NCI-H510A (cell line): ENCODE measurements around the gene TIMP1.

Experiments used
- DNase-seq: peaks from one replicate; lab custom pipeline; 2025; lab: John Stamatoyannopoulos, UW

The TIMP1 gene

GRCh38 chrX:47581731-47582647 is at the start of gene TIMP1:
TSS of gene TIMP1 (plus strand) at chrX:47582436. CDS start at chrX:47583416, 980 bp downstream.
- DNase-seq: peak; percentile 13

GRCh38 chrX:47539860-47540259 is 42.4 kb upstream of the TIMP1 start:
- no peak for DNase-seq

- peak; percentile 83 for DNase-seq
Observed at GRCh38 chrX:47540754-47541538, 41.3 kb upstream of the TIMP1 start.

GRCh38 chrX:47543496-47543895 is 38.7 kb upstream of the TIMP1 start:
- DNase-seq: no peak

- peak; percentile 85 for DNase-seq
Observed at GRCh38 chrX:47556045-47556623, 26.1 kb upstream of the TIMP1 start.

- DNase-seq: no peak
Observed at GRCh38 chrX:47558436-47558835, 23.8 kb upstream of the TIMP1 start.

GRCh38 chrX:47560179-47560933 is 21.9 kb upstream of the TIMP1 start:
- DNase-seq: no peak

GRCh38 chrX:47560934-47561658 is 21.1 kb upstream of the TIMP1 start, which contains the start of gene ARAF:
TSS of gene ARAF (plus strand) at chrX:47561205. CDS start at chrX:47562968, 1,763 bp downstream.
- DNase-seq: peak; percentile 91

GRCh38 chrX:47561659-47562151 is 20.5 kb upstream of the TIMP1 start:
- DNase-seq: no peak

- no peak for DNase-seq
Observed at GRCh38 chrX:47562615-47563243, 19.5 kb upstream of the TIMP1 start.

GRCh38 chrX:47563801-47564315 is 18.4 kb upstream of the TIMP1 start:
- DNase-seq: no peak

- DNase-seq: no peak
Observed at GRCh38 chrX:47564438-47565085, 17.7 kb upstream of the TIMP1 start.

- no peak for DNase-seq
Observed at GRCh38 chrX:47566841-47567240, 15.4 kb upstream of the TIMP1 start.

GRCh38 chrX:47568656-47569295 is 13.5 kb upstream of the TIMP1 start:
- DNase-seq: no peak

GRCh38 chrX:47570794-47571193 is 11.4 kb upstream of the TIMP1 start:
- no peak for DNase-seq

GRCh38 chrX:47571215-47571614 is 11.0 kb upstream of the TIMP1 start:
- no peak for DNase-seq

- DNase-seq: no peak
Observed at GRCh38 chrX:47571896-47572295, 10.3 kb upstream of the TIMP1 start.

- DNase-seq: no peak
Observed at GRCh38 chrX:47572773-47573340, 9.4 kb upstream of the TIMP1 start.
